ENCODE data around the gene RBM20.

DNA sequence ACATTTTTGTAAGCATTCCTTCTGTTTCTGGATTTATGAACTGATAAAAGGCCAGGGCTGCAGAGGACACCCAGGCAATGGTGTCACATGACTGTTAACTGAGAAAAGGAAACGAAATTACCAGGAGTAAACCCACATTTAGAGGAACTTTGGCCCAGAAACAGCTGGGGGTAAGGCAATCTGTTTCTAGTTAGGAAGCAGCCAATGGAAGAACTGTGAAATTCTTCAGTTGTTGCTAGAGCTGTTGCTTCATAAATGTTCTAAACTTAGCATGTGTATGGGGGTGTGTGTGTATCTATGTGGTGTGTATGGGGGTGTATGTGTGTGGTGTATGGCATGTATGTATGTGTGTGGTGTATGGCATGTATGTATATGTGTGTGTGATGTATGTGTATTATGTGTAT is 215.8 kb downstream of the RBM20 start:
- no peak for TF ChIP-seq EZH2 (IDR thresholded peaks at IDR 0.05; ENCODE audit: insufficient read depth, poor library complexity, severe bottlenecking)
- no peak for TF ChIP-seq EZH2phosphoT487 (IDR thresholded peaks at IDR 0.05; ENCODE audit: insufficient read depth, low read depth)
